Endothelial cell of umbilical vein (primary cell): ENCODE results near the gene SMCO4. TPM values are rescaled to one million over a fixed set of nuclear protein-coding genes. Genes with fewer than 3 reads are reported as not detected.

Source experiments
- BruUV-seq: library from RNA; stranded (reverse); fragments of 400-500 nt; replicated peaks from 2 replicates; lab custom pipeline; 2021; lab: Mats Ljungman, UMichigan
- CTCF ChIA-PET: fragments of 300-600, 350-600 bp; sonication (Branson Sonifier 250); formaldehyde crosslinking; loops from one replicate; lab custom pipeline; 2021; ENCODE audit warnings: antibody characterized with exemption, inconsistent platforms; lab: Charles Lee
- POLR2A ChIA-PET: fragments of 300-600, 350-600 bp; sonication (Branson Sonifier 250); formaldehyde crosslinking; loops from one replicate; lab custom pipeline; 2021; ENCODE audit warnings: antibody characterized with exemption, inconsistent platforms; lab: Charles Lee
- DNase-seq: peaks from one replicate; pipeline ENCODE4 v3.0.0-alpha.2; 2011; ENCODE audit warnings: low read depth, low spot score
- FAIRE-seq: peaks from 2 replicates; lab custom pipeline; 2011; peaks lifted over from hg19 to GRCh38; lab: Jason Lieb, UNC
- H2AFZ ChIP-seq: 2 replicates; pipeline ENCODE4 v1.6.0; 2012; ENCODE audit warnings: low read depth, low read length, control low read depth, inconsistent platforms
- H3K27ac ChIP-seq: 2 replicates; pipeline ENCODE4 v1.5.1; 2011; ENCODE audit warnings: low read depth, mild to moderate bottlenecking, control low read depth, low read length, moderate library complexity; ENCODE audit not compliant: insufficient read depth
- H3K27me3 ChIP-seq, 2 experiments: 2 replicates each; pipeline versions ENCODE4 v1.6.0 to v1.6.1; 2011; ENCODE audit warnings: low read length in 2 of 2, mixed read lengths in 1 of 2; ENCODE audit not compliant: control insufficient read depth in 2 of 2, insufficient read depth in 2 of 2
- H3K36me3 ChIP-seq, 2 experiments: 2 replicates in 1 of 2; 3 replicates in 1 of 2; pipeline ENCODE4 v1.5.1; 2011; ENCODE audit warnings: low read length in 2 of 2, mild to moderate bottlenecking in 1 of 2, moderate library complexity in 1 of 2; ENCODE audit not compliant: control insufficient read depth in 2 of 2, insufficient read depth in 2 of 2; ENCODE audit errors: extremely low read depth in 1 of 2
- H3K4me1 ChIP-seq: 3 replicates; pipeline ENCODE4 v1.5.1; 2011; ENCODE audit warnings: mild to moderate bottlenecking, low read length; ENCODE audit not compliant: control insufficient read depth, insufficient read depth; ENCODE audit errors: extremely low read depth
- H3K4me2 ChIP-seq: 2 replicates; pipeline ENCODE4 v1.6.1; 2011; ENCODE audit warnings: low read length, control low read depth, mixed read lengths; ENCODE audit not compliant: insufficient read depth
- H3K4me3 ChIP-seq, 3 experiments: fragments of 200-600 bp in 1 of 3; sonication (generic), shearing (Covaris generic) in 1 of 3; replicated peaks in 1 of 3; 2 replicates each; pipeline ENCODE4 v1.5.1; 2011 to 2016; ENCODE audit warnings: control low read depth in 3 of 3, low read length in 3 of 3, mild to moderate bottlenecking in 2 of 3, inconsistent platforms in 1 of 3, low read depth in 1 of 3, moderate library complexity in 1 of 3; ENCODE audit not compliant: insufficient read depth in 1 of 3
- H3K79me2 ChIP-seq: 2 replicates; pipeline ENCODE4 v1.6.0; 2012; ENCODE audit warnings: low read length, inconsistent platforms; ENCODE audit not compliant: control insufficient read depth, insufficient read depth
- H3K9ac ChIP-seq: replicated peaks from 2 replicates; pipeline ENCODE3; 2011; ENCODE audit warnings: low read length, control low read depth; ENCODE audit not compliant: insufficient read depth; ENCODE audit errors: extremely low read depth
- H3K9me1 ChIP-seq: replicated peaks from 3 replicates; pipeline ENCODE4 v1.6.0; 2011; ENCODE audit warnings: mild to moderate bottlenecking, low read length; ENCODE audit not compliant: control insufficient read depth, insufficient read depth; ENCODE audit errors: extremely low read depth
- H3K9me3 ChIP-seq: replicated peaks from 2 replicates; pipeline ENCODE4 v1.5.1; 2012; ENCODE audit warnings: low read length, inconsistent platforms; ENCODE audit not compliant: control insufficient read depth, insufficient read depth
- H4K20me1 ChIP-seq: replicated peaks from 2 replicates; pipeline ENCODE3; 2011; ENCODE audit warnings: mild to moderate bottlenecking, low read length; ENCODE audit not compliant: control insufficient read depth, insufficient read depth; ENCODE audit errors: extremely low read depth
- CTCF ChIP-seq, 2 donors: IDR thresholded peaks; 1 replicate in 1 of 2; 2 replicates in 1 of 2; pipeline ENCODE4 v1.5.1; 2011; ENCODE audit warnings: low read length in 2 of 2, mild to moderate bottlenecking in 2 of 2, moderate library complexity in 2 of 2, control low read depth in 1 of 2, inconsistent platforms in 1 of 2, low read depth in 1 of 2; ENCODE audit not compliant: insufficient read depth in 1 of 2; ENCODE audit errors: extremely low read depth in 1 of 2
- EZH2 ChIP-seq: IDR thresholded peaks from 2 replicates; pipeline ENCODE4 v1.6.1; 2012; ENCODE audit warnings: borderline replicate concordance, low read depth, mild to moderate bottlenecking, moderate library complexity, low read length, inconsistent platforms; ENCODE audit not compliant: severe bottlenecking
- FOS ChIP-seq: IDR thresholded peaks from 2 replicates; pipeline ENCODE4 v1.6.1; 2011; ENCODE audit warnings: mild to moderate bottlenecking, low read length, moderate library complexity, borderline replicate concordance; ENCODE audit not compliant: insufficient read depth
- GATA2 ChIP-seq: IDR thresholded peaks from 2 replicates; pipeline ENCODE4 v1.7.0; 2011; ENCODE audit warnings: low read depth, mild to moderate bottlenecking, moderate library complexity, mixed read lengths, low read length; ENCODE audit not compliant: insufficient read length, insufficient read depth
- JUN ChIP-seq: IDR thresholded peaks from 2 replicates; pipeline ENCODE4 v1.6.1; 2011; ENCODE audit warnings: borderline replicate concordance, low read depth; ENCODE audit not compliant: insufficient read length, insufficient read depth
- MAX ChIP-seq: IDR thresholded peaks from 2 replicates; pipeline ENCODE4 v1.6.1; 2011; ENCODE audit not compliant: insufficient read depth, insufficient read length
- MYC ChIP-seq: IDR thresholded peaks from one replicate; pipeline ENCODE4 v1.6.1; 2011; ENCODE audit warnings: mild to moderate bottlenecking, low read depth, low read length
- POLR2A ChIP-seq: IDR thresholded peaks from 2 replicates; pipeline ENCODE4 v1.6.1; 2012; ENCODE audit warnings: low read depth, mild to moderate bottlenecking, control low read depth, low read length
- POLR2AphosphoS5 ChIP-seq: IDR thresholded peaks from 2 replicates; pipeline ENCODE4 v1.6.1; 2012; ENCODE audit warnings: low read depth, mild to moderate bottlenecking, control low read depth, low read length, moderate library complexity; ENCODE audit not compliant: insufficient read depth
- dilution Hi-C: fragments of 300-500 bp; cut with MboI; formaldehyde crosslinking; loops from one replicate; pipeline ENCODE4 v1.15.0; 2019; ENCODE audit warnings: low sequenced_read_pairs; ENCODE audit not compliant: extremely low pct_ligation_motif_present
- intact Hi-C: fragments of 100-400 bp; cut with micrococcal nuclease; formaldehyde crosslinking; loops from one replicate; pipeline ENCODE4 v1.10.0; 2022
- polyA plus RNA-seq, 4 experiments: library from polyadenylated mRNA; depleted of rRNA in 3 of 4; stranded (reverse) in 3 of 4; unstranded in 1 of 4; fragments of >200 nt; gene quantifications; 2 replicates each; pipeline versions ENCODE4 v1.2.1 to v1.2.3, GENCODE V29; 2011 to 2012; ENCODE audit warnings: missing spikeins in 1 of 4
- total RNA-seq: library from RNA; stranded (reverse); gene quantifications from 2 replicates; pipeline ENCODE4 v1.2.3, GENCODE V29; 2021

SMCO4 gene
- total and polyA plus RNA-seq, 2 donors (not counting 3 experiments of a cell fraction or from before 2014, with no cell fraction given) = 14.0 to 21.3 TPM

- H4K20me1 ChIP-seq = no peaks in the 10 kb centered on the region
- ChIA-PET POLR2A (no interaction called here), CTCF (interaction anchor here (0.9 kb wide), 1 partner anchor 351 kb away, joined by 3 read pairs; no protein-coding TSS in a partner anchor)
- no peaks in the 10 kb centered on the region for H3K27me3 ChIP-seq
- H3K9me1 ChIP-seq = no peaks in the 10 kb centered on the region
- BruUV-seq = no TSS peak
- H3K4me2 ChIP-seq = no peak overlapping the region
- H3K4me3 ChIP-seq = no peak overlapping the region
- DNase-seq (no peak), FAIRE-seq (no peak)
- H3K79me2 ChIP-seq = no peaks in the 10 kb centered on the region
- dilution Hi-C loops (no loop called here), intact Hi-C loops (no loop called here)
- H2AFZ ChIP-seq = no peak overlapping the region
- no peak overlapping the region for H3K27ac ChIP-seq
- H3K4me1 ChIP-seq = no peaks in the 10 kb centered on the region
- H3K36me3 ChIP-seq = no peaks in the 10 kb centered on the region
- no peaks in the 10 kb centered on the region for H3K9me3 ChIP-seq
- no peak for TF ChIP-seq FOS
- no peak for TF ChIP-seq GATA2
- no peak for TF ChIP-seq MYC
- TF ChIP-seq JUN = no peak
- no peak for TF ChIP-seq EZH2
- no peak for TF ChIP-seq POLR2A
- no peak for TF ChIP-seq CTCF (IDR thresholded peaks at IDR 0.05; ENCODE audit: extremely low read depth in 1 of 2, insufficient read depth in 1 of 2, low read depth in 1 of 2, low read length in 2 of 2)
- TF ChIP-seq POLR2AphosphoS5 = no peak
- TF ChIP-seq MAX = no peak
- no peak overlapping the region for H3K9ac ChIP-seq
Observed at GRCh38 chr11:93585758-93586157, 42.6 kb upstream of the SMCO4 start.
